Stimulated activated CD4-positive, alpha-beta T cell treated with anti-CD3 and anti-CD28 coated beads, Interleukin-2, amount 100 ng/mL, for 24 hours (primary cell): ENCODE measurements around the gene MAN1A1.
"Not testable (repeated sequence)": the region's sequence is repeated elsewhere in the genome, so short reads cannot be mapped to it uniquely, and the experiment has no call there.

Experiments used
- DNase-seq, 2 donors: peaks; one replicate each; pipeline ENCODE4 v3.0.0-alpha.2; 2020

MAN1A1 gene

DNA sequence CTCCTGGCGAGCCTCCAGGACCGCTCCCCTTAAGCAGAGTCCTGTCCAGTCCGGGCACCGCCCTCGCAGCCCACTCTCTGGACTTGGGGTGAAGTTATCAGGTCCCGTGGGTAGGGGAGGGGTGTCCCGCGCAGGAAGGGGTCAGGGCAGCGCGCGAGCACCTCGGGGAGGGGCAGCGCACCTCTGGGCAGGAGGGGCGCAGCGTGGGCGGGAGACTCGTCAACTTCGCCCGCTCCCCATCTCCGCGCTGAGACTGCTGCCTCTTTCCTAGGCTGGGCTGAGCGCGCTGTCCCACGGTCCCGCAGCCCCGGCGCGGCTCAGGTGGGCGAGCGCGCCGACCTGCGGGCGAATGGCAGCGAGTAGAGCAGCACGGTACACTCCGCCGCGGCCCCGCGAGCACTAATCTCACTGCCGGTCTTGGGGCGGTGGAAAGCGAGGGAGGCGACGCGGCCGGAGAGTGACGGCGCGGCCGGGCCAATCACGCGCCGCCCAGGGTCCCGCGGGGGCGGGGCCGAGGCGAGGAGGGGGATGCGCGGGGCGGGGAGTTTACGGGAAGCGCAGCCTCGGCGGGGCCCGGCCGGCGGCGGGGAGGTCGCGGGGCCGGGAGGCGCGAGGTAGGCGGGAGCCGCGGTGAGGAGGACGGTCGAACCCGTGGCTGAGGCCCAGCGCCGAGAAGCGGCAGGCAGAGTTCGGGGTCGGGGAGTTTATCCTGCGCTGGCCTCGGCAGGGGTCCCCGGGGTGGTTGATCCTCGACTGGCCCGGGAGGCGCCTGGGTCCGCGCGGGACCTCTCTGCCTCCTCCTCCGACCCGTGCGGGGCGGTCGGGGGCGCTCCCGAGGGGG, at the start of gene MAN1A1:
Gene MAN1A1 (minus strand): TSS at position 401 of the 841 bp plus-strand sequence. CDS start 696 bp downstream, outside the sequence.
- DNase-seq: peak; percentile 89

DNA sequence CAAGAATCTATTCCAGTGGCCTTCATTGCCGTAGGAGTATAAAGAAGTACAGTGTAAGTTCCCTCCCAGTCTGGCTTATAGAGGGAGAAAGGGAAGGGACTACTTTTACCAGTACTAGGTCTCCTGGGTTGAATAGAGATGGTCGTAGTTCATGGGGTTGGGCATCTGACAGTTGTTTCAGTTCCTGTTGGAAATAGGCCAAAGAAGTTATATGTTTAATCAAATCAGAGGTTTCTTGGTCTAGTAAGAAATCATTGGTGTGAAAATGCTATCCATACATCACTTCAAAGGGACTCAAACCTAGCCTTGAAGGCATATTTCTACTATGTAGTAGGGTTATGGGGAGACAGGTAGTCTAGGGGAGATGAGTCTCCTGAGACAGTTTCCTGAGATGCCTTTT, 45.6 kb upstream of the MAN1A1 start:
- DNase-seq: no peak

DNA sequence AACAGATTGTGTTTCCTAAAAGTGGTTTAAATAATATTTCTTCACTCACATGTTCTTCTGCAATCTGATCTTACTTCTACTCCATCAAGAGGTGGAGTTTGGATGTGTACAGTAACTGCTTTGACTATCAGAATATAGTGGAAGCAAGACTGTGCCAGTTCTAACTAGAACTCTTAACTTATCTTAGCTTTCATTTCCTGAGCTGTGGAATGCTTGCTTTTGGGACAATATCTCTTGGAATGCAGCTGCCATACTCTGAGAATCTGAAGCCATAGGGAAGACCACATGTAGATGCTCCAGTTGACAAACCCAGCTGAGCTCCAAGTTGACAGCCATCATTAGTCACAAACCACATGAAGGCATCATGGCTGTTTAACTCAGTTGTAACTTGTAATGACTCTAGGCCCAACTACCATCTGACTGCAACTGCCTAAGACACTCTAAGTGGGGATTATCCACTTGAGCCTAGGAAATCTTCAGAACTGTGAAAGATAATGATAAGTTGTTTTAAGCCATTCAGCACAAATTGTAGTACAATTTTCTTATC, 40.8 kb upstream of the MAN1A1 start:
- no peak for DNase-seq

DNA sequence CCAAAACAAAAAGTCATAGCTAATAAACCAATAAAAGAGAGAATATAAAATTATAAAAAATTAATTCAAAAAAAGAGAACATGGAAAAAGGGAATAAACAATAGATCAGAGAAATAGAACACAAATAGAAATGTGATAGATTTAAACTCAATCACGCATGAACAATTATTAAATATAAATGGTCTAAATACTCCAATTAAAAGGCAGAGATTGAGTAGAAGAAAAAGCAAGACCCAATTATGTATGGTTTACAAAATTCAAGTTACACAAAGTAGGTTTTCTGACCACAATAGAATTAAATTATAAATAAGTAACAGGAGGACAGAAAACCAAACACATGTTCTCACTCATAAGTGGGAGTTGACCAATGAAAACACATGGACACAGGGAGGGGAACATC, 36.4 kb upstream of the MAN1A1 start:
- no peak for DNase-seq

DNA sequence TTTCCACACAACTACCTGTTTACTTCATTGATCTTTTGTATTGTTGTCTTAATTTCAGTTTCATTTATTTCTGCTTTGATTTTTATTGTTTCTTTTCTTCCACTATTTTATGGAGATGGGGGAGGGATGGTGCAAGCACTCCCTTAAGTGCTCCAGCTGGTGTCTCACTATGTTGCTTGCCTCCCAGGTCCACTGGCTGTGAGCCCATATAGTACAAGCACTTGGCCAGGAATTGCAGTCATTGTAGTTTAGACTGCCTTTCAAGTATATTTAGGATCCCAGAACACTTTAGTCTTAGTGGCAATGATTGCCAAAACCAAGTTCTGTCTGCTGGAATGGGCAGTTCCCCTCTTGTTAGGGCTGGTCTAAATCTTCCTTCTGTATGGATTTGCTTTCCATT, 34.9 kb upstream of the MAN1A1 start:
- DNase-seq: no peak

DNA sequence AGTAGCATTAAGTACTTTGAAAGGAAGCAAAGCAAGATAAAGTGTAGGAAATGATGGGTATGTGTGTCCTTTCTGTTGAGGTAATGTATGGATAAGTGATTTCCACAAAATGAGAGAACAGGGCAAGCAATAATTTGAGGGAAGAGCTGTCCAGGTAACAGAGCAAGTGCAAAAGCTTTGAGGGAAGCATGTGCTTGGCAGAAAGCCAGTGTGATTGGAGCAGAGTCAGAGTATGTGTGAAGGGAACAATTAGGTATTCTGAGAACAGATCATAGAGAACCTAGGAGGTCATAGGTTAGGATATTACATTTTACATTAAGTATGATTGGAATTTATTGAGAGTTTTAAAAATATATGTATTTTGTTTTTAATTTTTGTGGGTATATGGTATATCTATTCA, 30.2 kb upstream of the MAN1A1 start:
- DNase-seq: no peak

DNA sequence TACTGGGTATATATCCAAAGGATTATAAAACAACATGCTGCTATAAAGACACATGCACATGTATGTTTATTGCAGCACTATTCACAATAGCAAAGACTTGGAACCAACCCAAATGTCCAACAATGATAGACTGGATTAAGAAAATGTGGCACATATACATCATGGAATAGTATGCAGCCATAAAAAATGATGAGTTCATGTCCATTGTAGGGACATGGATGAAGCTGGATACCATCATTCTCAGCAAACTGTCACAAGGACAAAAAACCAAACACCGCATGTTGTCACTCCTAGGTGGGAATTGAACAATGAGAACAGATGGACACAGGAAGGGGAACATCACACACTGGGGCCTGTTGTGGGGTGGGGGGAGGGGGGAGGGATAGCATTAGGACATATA, 27.5 kb upstream of the MAN1A1 start:
- not testable (repeated sequence) for DNase-seq

DNA sequence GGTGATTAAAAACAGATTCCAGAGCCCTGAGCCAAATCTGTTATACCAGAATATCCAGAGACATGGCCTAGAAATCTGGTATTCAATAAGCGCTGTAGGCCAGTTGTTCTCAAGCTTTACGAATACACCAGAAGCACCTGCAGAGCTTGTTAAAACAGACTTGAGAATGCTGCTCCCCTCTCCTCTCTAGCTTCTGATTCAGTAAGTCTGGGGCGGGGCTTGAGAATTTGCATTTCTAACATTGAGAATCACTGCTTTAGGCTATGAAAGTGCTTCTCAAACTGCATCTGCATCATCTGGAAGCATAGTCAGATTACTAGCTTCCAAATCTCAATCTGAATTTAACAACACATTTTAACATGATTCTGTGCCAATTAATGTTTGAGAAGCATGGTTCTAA, 20.5 kb upstream of the MAN1A1 start:
- no peak for DNase-seq

DNA sequence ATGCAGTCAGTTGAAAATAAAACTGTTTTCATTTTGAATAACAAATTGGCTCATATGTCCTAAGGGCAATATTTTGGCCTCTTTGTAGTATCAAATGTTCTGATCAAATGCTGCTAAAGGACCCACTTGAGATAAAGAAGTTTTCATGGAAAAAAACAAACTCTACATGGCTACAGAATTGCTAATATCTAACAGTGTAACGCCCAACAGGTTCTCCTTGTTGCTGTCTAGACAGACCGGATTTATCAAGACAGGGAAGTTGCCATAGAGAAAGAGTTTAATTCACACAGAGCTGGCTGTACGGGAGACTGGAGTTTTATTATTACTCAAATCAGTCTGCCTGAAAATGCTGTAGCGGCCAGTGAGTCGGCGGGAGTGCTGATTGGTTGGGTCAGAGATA, 19.4 kb upstream of the MAN1A1 start:
- DNase-seq: no peak

DNA sequence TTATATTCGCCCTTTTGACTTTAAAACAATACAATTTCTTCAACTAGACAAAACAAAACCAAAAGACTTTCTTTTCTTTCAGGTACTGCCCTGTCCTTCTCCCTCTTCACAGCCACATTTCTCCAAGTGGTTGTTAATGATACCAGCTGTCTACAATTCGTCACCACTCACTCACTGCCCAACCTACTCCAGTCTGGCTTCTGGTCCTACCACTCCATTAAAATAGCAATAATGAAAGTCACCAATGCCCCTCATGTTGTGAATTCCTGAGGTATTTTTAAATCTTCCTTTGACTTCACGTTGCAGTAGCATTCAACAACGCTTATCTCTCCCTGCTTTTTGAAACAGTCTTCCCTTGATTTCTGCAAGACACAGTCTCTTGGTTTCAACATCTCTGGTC, 11.6 kb upstream of the MAN1A1 start:
- DNase-seq: no peak

DNA sequence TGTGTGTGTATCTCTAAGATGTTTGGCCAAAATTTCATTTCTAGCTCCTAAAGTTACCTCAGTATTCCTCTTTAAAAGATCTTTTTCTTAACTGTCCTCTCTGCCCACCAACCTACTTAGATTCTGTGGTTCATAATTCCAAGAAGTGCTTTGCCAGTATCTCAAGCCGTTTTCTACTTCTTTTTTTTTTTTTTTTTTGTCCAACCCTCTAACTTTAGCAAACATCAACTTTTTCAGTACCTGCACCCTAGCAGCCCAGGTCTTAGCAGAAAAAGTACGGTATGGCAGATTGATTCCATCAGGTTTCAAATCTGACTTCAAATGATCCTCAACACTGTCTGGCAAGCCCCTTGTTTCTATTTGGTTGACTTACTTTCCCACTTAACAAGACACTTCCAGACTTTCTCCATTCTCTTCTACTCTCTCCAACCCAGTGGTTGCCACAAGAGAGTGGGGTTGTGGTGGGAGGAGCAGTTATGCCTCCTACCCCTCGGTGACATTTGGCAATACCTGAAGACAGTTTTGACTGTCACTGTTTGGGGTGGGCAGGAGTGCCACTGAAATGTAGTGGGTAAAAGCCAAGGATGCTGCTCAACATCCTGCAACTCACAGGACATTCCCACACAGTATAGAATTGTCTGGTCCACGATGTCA, 10.8 kb upstream of the MAN1A1 start:
- no peak for DNase-seq

DNA sequence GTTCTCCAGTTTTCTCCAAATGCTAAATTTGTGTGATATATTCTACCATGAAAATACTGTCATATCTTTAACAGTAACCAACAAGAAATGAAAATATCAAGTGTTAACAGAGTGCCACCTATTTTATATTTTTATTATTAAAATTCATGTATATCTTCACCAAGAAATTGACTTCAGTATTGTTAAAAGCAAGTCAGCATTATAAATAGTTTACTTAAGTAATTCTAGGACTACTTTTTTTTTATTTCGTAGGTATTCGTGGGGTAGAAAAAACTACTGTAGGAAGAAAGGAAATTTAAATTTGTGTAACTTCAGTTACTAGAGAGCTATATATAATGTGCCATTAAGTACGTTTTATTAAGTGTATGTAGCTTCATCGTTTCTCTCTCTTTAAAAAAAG, 6.3 kb upstream of the MAN1A1 start:
- DNase-seq: no peak

DNA sequence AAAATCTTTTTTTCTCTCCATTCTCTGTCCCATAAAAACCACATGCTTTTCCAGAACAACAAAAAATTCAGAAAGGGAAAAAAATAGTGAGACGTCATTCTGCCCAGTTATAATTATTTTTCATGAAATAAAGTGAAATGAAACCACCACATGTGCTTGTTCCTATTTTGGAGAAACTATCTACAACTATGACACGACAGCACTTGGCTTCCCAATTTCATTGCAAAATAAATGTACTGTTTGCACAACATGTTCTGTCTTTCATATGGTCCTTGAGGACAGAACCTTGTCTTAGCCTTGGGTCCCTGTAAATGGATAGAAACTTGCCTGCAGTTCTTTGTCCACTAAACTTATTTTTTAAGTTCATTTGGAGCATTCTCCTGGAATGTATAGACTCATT, 5.6 kb upstream of the MAN1A1 start:
- DNase-seq: no peak

DNA sequence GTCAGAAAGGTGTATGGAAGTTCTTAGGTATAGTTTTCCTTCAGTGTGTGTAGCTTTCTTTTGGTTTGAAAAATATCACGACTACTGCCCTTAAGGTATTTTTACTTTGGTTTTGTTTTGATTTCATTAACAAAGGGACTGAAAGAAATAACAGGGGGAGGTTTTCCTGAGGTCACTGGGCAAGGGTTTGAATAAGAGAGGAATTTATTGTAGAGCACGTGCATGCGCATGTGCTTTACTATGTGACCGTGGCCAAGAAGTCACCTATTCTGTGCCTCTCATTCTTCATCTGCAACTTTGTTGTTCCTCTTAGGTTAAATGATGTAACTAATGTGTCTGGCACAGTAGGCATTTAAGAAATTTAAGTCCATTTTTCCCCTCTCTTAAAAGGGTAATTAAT, 4.1 kb upstream of the MAN1A1 start:
- no peak for DNase-seq

DNA sequence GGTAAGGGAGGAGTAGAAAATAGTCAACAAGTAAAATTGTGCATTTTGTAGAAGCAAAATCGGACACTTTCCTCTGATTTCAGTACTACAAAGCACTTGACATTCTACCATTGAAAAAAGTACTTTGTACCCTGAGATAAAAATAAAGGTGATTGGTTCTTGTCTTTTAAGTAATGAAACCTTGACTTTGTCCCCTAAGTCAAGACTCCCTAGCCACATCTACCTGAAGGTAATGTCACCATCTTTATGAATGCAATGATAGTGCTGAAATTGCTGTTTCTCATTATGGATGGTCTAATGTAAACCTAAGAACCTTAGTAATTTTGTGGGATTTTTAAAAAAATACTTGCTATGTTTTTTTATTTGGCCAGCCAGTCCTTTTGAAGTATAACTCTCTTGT, 2.4 kb upstream of the MAN1A1 start:
- no peak for DNase-seq

DNA sequence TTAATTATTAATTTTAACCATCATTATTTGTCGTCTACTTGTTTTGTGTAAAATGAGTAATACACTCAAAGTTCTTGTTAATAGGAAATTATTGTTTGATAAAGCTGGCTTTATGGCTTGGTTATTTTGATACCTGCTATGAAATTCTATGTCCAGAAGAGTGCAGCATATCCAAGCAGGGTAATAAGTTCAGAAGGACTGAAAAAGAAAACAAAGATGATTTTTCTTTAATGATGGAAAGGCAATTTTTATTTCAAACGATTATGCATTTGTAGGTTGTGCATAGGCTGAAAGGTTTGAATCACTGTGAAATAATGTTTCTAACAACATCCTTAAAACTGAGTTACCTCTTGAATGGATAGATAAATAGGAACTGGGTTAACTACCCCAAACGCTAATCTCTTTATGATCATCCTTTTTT, 1.4 kb upstream of the MAN1A1 start:
- no peak for DNase-seq

DNA sequence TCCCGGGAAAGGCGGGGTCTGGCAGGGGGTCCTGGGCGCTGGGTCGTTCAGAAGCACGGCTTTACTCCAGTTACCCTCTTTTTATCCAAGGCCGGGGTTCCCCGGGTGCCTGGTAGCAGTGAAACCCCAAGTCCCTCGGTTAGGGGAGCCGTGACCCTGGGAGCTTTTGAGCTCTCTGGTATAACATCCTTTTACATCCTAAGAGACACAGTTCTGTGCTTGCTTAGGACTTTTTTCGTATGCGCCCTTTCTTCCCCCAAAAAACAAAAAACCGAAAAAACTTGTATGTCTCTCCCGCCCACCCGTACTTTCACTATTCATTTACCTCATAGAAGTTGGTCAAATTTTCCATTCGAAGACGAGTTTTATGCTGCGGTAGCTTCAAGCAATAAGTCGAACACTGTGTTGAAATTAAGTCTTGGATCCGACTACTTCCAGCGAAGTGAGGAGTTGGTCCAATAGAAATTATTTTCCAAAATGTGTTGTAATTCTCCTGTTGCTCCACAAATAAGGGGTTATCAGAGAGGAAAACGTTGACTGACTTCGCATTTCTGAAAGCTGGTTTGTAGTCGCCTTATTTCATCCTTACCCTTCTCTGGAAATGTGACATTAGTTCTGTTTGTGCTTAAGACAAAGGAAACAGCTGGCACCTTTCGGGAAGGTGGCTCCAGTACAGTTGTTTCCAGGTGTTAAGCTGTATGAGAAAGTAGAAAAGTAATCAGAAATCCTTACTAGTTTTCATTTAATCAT, 816 bp upstream of the MAN1A1 start:
- DNase-seq: peak; percentile 47 to 61

DNA sequence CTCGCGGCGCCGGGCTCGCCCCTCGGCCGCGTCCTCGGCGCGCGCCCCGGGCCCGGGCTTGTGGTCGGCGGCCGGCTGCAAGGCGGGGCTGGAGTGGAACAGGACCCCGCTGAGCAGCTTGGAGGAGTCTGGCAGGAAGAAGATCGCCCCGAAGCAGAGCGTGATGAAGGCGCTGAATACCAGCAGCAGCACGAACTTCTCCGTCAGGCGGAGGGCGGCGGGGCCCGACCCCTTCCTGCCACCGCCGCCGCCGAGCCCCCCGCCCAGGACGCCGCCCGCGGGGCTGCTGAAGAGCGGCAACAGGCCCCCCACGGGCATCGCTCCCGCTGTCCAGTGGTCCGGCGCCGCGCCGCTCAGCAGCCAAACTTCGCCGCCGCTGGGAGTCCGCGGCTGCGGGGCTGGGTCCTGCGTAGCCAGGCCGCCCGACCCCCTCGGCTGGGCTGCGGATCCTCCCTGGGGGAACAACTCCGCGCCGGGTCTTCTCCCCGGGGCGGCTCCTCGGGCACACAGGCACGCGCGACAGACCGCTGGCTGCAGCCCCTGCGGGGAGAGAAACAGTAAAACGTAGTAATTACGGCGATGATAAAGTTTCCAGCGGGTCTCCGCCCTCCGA, 707 bp downstream of the MAN1A1 start:
- peak; percentile 26 to 38 for DNase-seq

DNA sequence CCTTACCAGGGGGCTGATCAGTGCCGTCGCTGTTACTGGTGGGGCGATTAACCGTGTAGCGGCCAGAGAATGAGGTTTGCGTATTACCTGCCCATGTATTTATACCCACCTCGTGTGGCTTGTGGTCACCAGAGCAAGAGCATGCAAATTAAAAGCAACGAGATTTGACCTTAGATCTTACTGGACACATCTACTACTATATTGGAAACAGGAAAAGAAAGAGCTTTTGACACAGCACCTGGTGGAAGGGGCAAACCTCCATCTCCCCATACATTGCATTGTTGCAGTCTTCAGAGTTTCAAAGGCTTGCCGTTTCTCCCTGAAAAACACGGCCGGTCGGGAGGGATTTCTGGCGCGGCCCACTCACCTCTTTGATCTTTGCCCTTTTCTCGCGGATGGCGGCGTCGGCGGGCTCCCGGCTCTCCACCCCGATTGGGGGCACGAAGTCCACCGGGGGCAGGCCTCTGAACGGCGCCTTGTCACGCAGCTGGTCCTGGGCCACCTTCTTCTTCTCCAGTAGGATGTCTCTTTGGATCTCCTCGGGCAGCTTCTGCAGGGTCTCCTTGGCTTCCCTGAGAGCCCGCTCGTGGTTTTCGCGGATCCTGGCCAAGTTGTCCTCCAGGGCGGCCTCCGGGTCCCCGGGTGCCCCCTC, 1.3 kb downstream of the MAN1A1 start:
- DNase-seq: peak; percentile 51 to 52

DNA sequence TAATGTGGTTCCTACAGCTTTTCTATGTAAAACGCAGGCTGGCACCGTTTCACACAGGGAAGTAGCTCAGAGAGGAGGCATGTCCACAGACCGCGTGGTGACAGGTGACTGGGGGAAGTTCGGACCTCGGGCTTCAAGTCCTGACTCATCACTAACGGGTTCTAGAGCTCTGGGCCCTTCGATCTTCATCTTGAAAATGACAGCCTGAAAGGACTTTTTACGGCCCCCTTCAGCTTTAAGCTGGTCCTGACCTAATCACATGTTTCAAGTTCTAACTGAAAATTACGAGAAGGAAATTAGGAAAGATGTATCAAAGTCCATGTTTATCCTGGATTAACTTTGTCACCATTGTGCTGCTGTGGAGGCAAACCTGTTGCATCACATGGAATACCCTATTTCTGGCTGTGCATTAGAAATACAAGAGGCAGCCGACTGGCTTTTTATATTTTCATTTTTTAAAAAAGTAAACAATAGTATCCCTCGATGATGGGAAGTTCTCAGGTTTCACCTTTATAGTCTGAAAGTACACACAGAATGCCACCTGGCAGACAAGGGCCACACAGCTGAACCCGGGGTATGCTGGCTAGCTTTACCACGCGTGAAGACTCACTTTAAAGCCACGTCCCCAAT, 2.0 kb downstream of the MAN1A1 start:
- DNase-seq: peak in 1 of 2 donors; percentile 34

DNA sequence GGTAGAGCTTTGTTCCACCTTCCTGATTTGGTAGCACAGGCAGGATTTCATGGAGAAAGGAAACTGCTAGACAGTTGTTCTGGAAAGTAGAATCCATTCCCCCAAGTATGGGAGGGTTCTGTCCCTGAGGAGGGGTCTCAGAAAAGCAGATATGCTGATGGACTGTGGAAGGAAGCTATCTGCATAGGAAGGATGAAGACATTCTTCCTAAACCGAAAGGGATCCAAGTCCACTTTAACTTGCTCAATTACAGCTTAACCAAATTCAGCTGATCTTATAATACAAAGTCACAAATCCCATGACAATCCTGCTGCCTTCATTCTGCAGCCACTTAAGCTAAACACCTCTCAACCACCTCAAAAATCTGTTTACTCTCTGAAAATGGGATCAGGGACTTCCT, 2.6 kb downstream of the MAN1A1 start:
- no peak for DNase-seq

DNA sequence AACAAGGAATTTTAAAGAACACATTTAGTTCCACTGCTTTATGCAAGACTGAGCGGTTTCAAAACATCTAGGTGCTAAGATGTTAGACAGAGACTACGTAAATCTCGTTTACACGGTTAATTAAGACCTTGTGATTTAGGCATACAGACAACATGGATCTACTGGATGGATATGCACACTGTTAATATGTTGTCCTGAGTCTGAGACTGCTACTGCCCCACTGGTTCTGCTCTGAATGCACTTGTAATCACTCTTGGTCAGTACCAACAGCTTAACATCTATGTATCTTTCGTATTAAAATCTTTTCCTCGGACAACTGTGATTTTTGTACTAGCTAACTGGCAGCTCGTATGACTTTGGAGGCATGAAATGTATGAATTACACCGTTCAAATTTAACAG, 3.1 kb downstream of the MAN1A1 start:
- DNase-seq: no peak
